ENCODE data around the gene ZNF844.
"Not testable (repeated sequence)": the region's sequence is repeated elsewhere in the genome, so short reads cannot be mapped to it uniquely, and the experiment has no call there.

DNA sequence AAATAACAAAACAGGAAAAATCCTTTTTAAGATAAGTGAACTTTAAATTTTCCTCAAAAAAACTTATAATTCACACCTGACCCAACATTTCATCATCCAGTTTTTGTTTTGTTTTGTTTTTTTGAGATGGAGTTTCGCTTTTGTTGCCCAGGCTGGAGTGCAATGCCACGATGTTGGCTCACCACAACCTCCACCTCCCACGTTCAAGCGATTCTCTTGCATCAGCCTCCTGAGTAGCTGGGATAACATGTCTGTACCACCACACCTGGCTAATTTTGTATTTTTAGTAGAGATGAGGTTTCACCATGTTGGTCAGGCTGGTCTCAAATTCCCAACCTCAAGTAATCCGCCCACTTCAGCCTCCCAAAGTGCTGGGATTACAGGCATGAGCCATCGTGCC is 18.8 kb downstream of the ZNF844 start:
- not testable (repeated sequence) for TF ChIP-seq POLR2AphosphoS5, POLR2A (IDR thresholded peaks at IDR 0.05)
- TF ChIP-seq, protein P1, sequence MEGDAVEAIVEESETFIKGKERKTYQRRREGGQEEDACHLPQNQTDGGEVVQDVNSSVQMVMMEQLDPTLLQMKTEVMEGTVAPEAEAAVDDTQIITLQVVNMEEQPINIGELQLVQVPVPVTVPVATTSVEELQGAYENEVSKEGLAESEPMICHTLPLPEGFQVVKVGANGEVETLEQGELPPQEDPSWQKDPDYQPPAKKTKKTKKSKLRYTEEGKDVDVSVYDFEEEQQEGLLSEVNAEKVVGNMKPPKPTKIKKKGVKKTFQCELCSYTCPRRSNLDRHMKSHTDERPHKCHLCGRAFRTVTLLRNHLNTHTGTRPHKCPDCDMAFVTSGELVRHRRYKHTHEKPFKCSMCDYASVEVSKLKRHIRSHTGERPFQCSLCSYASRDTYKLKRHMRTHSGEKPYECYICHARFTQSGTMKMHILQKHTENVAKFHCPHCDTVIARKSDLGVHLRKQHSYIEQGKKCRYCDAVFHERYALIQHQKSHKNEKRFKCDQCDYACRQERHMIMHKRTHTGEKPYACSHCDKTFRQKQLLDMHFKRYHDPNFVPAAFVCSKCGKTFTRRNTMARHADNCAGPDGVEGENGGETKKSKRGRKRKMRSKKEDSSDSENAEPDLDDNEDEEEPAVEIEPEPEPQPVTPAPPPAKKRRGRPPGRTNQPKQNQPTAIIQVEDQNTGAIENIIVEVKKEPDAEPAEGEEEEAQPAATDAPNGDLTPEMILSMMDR (IDR thresholded peaks at IDR 0.05), result not testable (repeated sequence)
